ENCODE measurements around the gene MTR. TPM values are rescaled to one million over a fixed set of nuclear protein-coding genes. Genes with fewer than 3 reads are reported as not detected.

Gene MTR
- total RNA-seq, 4 donors from 2014 or later: 9.6 to 33.0 (median 24.8) TPM

- TF ChIP-seq CTCF (IDR thresholded peaks at IDR 0.05) (no peak), POLR2A (IDR thresholded peaks at IDR 0.05) (no peak)
- Histone ChIP-seq H3K27ac (peak overlapping the region; percentile 81 to 97 (median 92)), H3K4me1 (peaks cover 0 to 13% (median 0%) of the 10 kb centered on the region in 4 donors), H3K4me3 (peak overlapping the region; percentile 73 to 92 (median 84)), H3K36me3 (no peaks in the 10 kb centered on the region), H3K27me3 (no peaks in the 10 kb centered on the region), H3K9me3 (no peaks in the 10 kb centered on the region)
- DNase-seq: peak in 1 of 3 donors; percentile 46
These were observed 920 bp downstream of the MTR start for GRCh38 chr1:236795757-236796667.

GRCh38 chr1:236799001-236799400 is 3.9 kb downstream of the MTR start:
- H3K4me1 ChIP-seq: peaks cover 0 to 13% (median 0%) of the 10 kb centered on the region in 4 donors
- H3K27me3 ChIP-seq: no peaks in the 10 kb centered on the region
- no peak overlapping the region for H3K4me3 ChIP-seq
- TF ChIP-seq CTCF (IDR thresholded peaks at IDR 0.05) (no peak), POLR2A (IDR thresholded peaks at IDR 0.05) (no peak)
- no peak for DNase-seq
- no peaks in the 10 kb centered on the region for H3K36me3 ChIP-seq
- no peaks in the 10 kb centered on the region for H3K9me3 ChIP-seq
- no peak overlapping the region for H3K27ac ChIP-seq

GRCh38 chr1:236800002-236800620 is 5.0 kb downstream of the MTR start:
- no peak for TF ChIP-seq CTCF (IDR thresholded peaks at IDR 0.05)
- no peak for TF ChIP-seq POLR2A (IDR thresholded peaks at IDR 0.05)
- H3K36me3 ChIP-seq: no peaks in the 10 kb centered on the region
- no peak for DNase-seq
- peaks cover 0 to 13% (median 0%) of the 10 kb centered on the region in 4 donors for H3K4me1 ChIP-seq
- no peak overlapping the region for H3K27ac ChIP-seq
- no peak overlapping the region for H3K4me3 ChIP-seq
- H3K9me3 ChIP-seq: no peaks in the 10 kb centered on the region
- no peaks in the 10 kb centered on the region for H3K27me3 ChIP-seq

GRCh38 chr1:236800623-236801022 is 5.5 kb downstream of the MTR start:
- Histone ChIP-seq H3K9me3 (no peaks in the 10 kb centered on the region), H3K36me3 (no peaks in the 10 kb centered on the region), H3K27me3 (no peaks in the 10 kb centered on the region), H3K4me1 (peaks cover 0 to 13% (median 0%) of the 10 kb centered on the region in 4 donors), H3K27ac (no peak overlapping the region), H3K4me3 (no peak overlapping the region)
- TF ChIP-seq POLR2A (IDR thresholded peaks at IDR 0.05) (no peak), CTCF (IDR thresholded peaks at IDR 0.05) (no peak)
- no peak for DNase-seq

- no peaks in the 10 kb centered on the region for H3K9me3 ChIP-seq
- DNase-seq: no peak
- H3K4me1 ChIP-seq: peaks cover 0 to 8% (median 0%) of the 10 kb centered on the region in 4 donors
- no peaks in the 10 kb centered on the region for H3K27me3 ChIP-seq
- no peak overlapping the region for H3K27ac ChIP-seq
- no peaks in the 10 kb centered on the region for H3K36me3 ChIP-seq
- no peak for TF ChIP-seq CTCF (IDR thresholded peaks at IDR 0.05)
- TF ChIP-seq POLR2A (IDR thresholded peaks at IDR 0.05): no peak
- H3K4me3 ChIP-seq: no peak overlapping the region
These were observed 7.2 kb downstream of the MTR start for GRCh38 chr1:236802264-236802663.

Data from Peyer's patch (tissue), 4 donors.